ENCODE measurements around the gene ADAMTSL5. TPM values are rescaled to one million over a fixed set of nuclear protein-coding genes. Genes with fewer than 3 reads are reported as not detected.
"Not testable (repeated sequence)": the region's sequence is repeated elsewhere in the genome, so short reads cannot be mapped to it uniquely, and the experiment has no call there.

Gene ADAMTSL5
- total RNA-seq, 3 donors from 2014 or later: 5.8 to 9.7 (median 6.8) TPM

DNA sequence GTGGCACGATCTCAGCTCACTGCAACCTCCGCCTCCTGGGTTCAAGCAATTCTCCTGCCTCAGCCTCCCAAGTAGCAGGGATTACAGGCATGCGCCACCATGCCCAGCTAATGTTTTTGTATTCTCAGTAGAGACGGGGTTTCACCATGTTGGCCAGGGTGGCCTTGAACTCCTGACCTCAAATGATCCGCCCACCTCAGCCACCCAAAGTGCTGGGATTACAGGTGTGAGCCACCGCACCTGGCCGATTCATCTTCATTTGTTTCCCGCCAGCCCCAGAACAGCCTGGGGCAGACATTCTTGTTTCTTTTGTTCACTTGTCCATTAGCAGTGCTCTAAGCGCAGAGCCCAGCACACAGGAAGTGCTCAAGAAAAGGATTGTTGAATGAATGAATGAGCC is 35.8 kb downstream of the ADAMTSL5 start:
- DNase-seq; H3K36me3 Mint-ChIP-seq (ENCODE audit: insufficient read depth); ATAC-seq; H3K27me3 Mint-ChIP-seq (ENCODE audit: low read depth); H3K9me3 Mint-ChIP-seq: not testable (repeated sequence)
- H3K4me3 Mint-ChIP-seq: peak overlapping the region; percentile 69
- H3K4me1 Mint-ChIP-seq (ENCODE audit: low read depth): peaks cover 15% of the 10 kb centered on the region

GRCh38 chr19:1475751-1476437 is 36.9 kb downstream of the ADAMTSL5 start:
- DNase-seq (no peak), ATAC-seq (no peak)
- peaks cover 2% of the 10 kb centered on the region for H3K36me3 Mint-ChIP-seq (ENCODE audit: insufficient read depth)
- no peak overlapping the region for H3K4me3 Mint-ChIP-seq
- peaks cover 2% of the 10 kb centered on the region for H3K27me3 Mint-ChIP-seq (ENCODE audit: low read depth)
- H3K9me3 Mint-ChIP-seq: no peaks in the 10 kb centered on the region
- H3K4me1 Mint-ChIP-seq (ENCODE audit: low read depth): peaks cover 17% of the 10 kb centered on the region

DNA sequence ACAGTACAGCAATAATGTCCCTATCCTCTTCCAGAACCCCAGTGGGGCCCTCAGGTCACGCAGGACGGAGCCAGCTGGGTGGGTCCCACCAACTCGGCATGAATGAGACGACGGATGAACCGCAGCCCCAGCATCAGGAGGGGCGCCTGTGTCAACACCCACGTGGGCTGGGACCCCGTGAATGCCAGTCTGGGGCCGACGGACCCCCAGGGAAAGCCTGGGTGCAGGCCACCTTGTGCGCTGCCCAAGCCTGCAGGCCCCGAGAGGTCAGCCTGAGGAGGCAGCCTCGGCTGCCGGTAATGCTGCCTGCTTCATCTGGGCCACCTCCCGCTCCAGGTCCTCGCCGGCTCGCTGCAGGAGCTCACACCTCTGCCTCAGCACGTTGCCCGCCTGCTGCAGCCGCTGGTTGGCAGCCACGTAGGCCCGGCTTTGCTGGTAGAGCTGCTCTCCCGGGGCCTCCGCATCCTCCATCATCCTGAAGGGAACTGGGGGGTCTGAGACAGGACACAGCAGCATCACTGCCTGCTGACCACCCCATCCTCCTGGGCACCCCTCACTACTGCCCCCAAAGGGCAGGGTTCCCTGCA is 38.0 kb downstream of the ADAMTSL5 start:
- no peaks in the 10 kb centered on the region for H3K9me3 Mint-ChIP-seq
- H3K27me3 Mint-ChIP-seq (ENCODE audit: low read depth): peaks cover 2% of the 10 kb centered on the region
- peaks cover 2% of the 10 kb centered on the region for H3K36me3 Mint-ChIP-seq (ENCODE audit: insufficient read depth)
- DNase-seq: no peak
- H3K4me3 Mint-ChIP-seq: no peak overlapping the region
- peaks cover 20% of the 10 kb centered on the region for H3K4me1 Mint-ChIP-seq (ENCODE audit: low read depth)
- no peak for ATAC-seq

DNA sequence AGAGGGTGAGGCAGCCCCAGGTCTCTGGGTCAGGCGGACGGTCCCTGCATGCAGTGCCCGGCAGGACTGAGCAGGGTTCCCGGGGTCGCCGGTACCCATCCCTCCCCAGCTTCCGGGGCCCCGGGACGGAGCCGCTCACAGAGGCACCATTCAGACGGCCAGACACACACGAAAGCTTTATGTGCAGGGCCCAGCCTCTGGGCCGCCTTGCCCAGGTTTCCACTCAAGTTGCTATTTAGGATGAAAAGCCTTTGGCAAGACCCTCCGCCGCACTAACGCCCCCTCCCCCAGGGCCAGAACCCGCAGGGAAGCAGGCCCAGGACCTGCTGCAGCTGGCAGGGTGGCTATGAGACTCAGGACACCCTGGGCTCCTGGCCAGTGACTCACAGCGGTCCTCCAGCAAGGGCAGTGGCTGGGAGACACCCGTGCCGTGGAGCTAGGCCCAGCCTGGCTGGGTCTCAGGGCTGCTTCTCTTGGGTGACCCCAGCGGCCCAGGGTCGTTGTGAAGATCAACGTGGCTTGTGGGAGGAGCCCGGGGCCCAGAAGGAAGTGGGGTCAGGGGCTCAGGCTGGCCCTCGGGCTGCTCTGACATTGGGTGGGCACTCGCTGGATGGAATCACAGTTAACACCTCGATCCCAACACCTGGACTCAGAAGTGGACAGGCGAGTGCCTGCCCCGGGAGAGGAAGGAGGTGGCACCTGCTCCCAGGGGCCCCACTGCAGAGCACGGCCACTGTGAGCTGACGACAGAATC is 38.6 kb downstream of the ADAMTSL5 start:
- DNase-seq (no peak), ATAC-seq (no peak)
- Mint-ChIP-seq H3K4me1 (ENCODE audit: low read depth) (peaks cover 17% of the 10 kb centered on the region), H3K4me3 (no peak overlapping the region), H3K9me3 (no peaks in the 10 kb centered on the region), H3K36me3 (ENCODE audit: insufficient read depth) (peaks cover 2% of the 10 kb centered on the region), H3K27me3 (ENCODE audit: low read depth) (peaks cover 2% of the 10 kb centered on the region)

- ATAC-seq (no peak), DNase-seq (no peak)
- Mint-ChIP-seq H3K4me3 (no peak overlapping the region), H3K9me3 (no peaks in the 10 kb centered on the region), H3K36me3 (ENCODE audit: insufficient read depth) (peaks cover 2% of the 10 kb centered on the region), H3K27me3 (ENCODE audit: low read depth) (peaks cover 3% of the 10 kb centered on the region), H3K4me1 (ENCODE audit: low read depth) (peaks cover 15% of the 10 kb centered on the region)
These were observed 39.6 kb downstream of the ADAMTSL5 start for GRCh38 chr19:1473085-1473851.

- Mint-ChIP-seq H3K9me3 (no peaks in the 10 kb centered on the region), H3K4me1 (ENCODE audit: low read depth) (peaks cover 13% of the 10 kb centered on the region), H3K4me3 (no peak overlapping the region), H3K27me3 (ENCODE audit: low read depth) (peaks cover 4% of the 10 kb centered on the region), H3K36me3 (ENCODE audit: insufficient read depth) (peaks cover 2% of the 10 kb centered on the region)
- DNase-seq (no peak), ATAC-seq (no peak)
These were observed 40.4 kb downstream of the ADAMTSL5 start for GRCh38 chr19:1472231-1473084.

GRCh38 chr19:1471515-1472160 is 41.2 kb downstream of the ADAMTSL5 start:
- no peaks in the 10 kb centered on the region for H3K9me3 Mint-ChIP-seq
- peak overlapping the region; percentile 53 for H3K4me3 Mint-ChIP-seq
- ATAC-seq: no peak
- peaks cover 10% of the 10 kb centered on the region for H3K4me1 Mint-ChIP-seq (ENCODE audit: low read depth)
- no peaks in the 10 kb centered on the region for H3K36me3 Mint-ChIP-seq (ENCODE audit: insufficient read depth)
- DNase-seq: no peak
- H3K27me3 Mint-ChIP-seq (ENCODE audit: low read depth): peaks cover 7% of the 10 kb centered on the region

DNA sequence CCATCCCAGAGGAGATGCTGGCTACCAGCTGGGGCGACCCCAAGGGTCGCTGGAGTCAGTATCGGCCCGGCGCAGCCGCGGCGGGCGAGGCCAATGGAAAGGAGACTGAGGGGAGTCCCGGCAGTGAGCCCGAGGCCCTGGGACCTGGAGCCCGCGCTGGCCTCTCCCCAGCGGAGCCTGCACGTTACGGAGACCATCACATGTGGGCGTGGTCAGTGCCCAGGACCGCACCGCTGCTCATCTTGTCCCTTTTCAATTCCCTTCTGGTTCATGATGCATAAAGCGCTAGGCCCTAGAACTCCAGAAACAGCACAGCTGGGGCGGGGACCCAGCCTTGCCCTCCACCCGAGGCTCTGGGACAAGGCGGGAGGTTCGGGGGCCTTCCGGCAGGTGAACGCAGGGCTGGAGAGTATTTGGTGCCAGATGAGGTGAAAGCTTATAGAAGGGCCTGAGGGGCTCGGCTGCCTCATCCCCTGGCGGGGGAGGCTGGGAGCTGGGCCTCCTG is 41.8 kb downstream of the ADAMTSL5 start:
- DNase-seq (no peak), ATAC-seq (peak; percentile 23 to 36)
- no peaks in the 10 kb centered on the region for H3K9me3 Mint-ChIP-seq

DNA sequence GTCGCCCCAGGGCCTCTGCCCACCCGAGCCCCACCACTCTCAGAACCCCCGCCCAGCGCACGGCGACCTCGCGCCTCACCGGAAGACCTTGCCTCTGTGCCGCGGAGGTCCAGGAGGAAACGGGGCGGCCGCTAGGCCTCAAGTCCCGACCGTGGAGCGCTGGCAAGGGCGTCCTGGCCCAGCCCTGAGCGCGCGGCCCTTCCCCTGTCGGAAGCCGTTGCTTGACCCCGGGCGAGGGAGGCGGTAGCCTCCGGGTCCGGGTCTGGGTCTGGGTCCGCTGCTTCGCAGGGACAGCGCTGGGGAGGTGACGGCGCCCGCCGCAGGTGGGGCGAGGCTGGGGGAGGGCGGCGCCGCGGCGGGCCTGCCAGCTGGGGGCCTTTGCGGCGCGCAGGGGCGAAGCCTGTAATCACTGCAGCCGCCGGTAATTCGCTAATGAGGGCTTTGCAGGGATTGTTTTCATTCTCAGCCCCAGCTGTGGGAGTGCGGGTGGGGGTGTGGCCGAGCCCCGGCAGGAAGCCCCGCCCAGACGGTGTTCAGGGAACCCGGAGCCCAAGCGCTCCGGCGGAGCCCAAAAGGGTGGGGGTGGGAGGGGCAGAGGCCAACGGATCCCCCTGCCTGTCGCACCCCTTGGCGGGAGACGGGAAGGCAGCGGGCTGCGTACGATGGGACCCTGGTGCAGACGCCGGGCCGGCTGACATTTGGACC is 42.4 kb downstream of the ADAMTSL5 start:
- Mint-ChIP-seq H3K4me3 (peak overlapping the region; percentile 67), H3K4me1 (ENCODE audit: low read depth) (peaks cover 8% of the 10 kb centered on the region), H3K27me3 (ENCODE audit: low read depth) (peaks cover 8% of the 10 kb centered on the region), H3K9me3 (no peaks in the 10 kb centered on the region), H3K36me3 (ENCODE audit: insufficient read depth) (no peaks in the 10 kb centered on the region)
- DNase-seq (peak; percentile 70), ATAC-seq (peak; percentile 58 to 63)

More for the DNA sequence above, 41.8 kb downstream of the ADAMTSL5 start:
- H3K27me3 Mint-ChIP-seq (ENCODE audit: low read depth): peaks cover 8% of the 10 kb centered on the region
- H3K36me3 Mint-ChIP-seq (ENCODE audit: insufficient read depth): no peaks in the 10 kb centered on the region
- peaks cover 8% of the 10 kb centered on the region for H3K4me1 Mint-ChIP-seq (ENCODE audit: low read depth)
- H3K4me3 Mint-ChIP-seq: peak overlapping the region; percentile 53

DNA sequence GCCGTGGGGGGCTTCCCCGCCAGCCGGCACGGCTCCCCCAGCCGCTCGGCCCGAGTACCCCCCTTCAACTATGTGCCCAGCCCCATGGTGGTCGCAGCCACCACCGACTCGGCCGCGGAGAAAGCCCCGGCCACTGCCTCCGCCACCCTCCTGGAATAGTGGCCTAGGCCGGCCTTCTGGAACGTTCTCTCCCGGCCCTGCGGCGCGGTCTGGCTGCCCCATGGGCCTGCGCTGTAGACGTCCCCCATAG is 42.8 kb downstream of the ADAMTSL5 start:
- Mint-ChIP-seq H3K4me3 (peak overlapping the region; percentile 67), H3K4me1 (ENCODE audit: low read depth) (peaks cover 8% of the 10 kb centered on the region), H3K27me3 (ENCODE audit: low read depth) (peaks cover 8% of the 10 kb centered on the region), H3K36me3 (ENCODE audit: insufficient read depth) (no peaks in the 10 kb centered on the region), H3K9me3 (no peaks in the 10 kb centered on the region)
- ATAC-seq: peak in 1 of 2 donors; percentile 1
- DNase-seq: no peak

GRCh38 chr19:1469255-1470054 is 43.4 kb downstream of the ADAMTSL5 start:
- Mint-ChIP-seq H3K27me3 (ENCODE audit: low read depth) (peaks cover 11% of the 10 kb centered on the region), H3K36me3 (ENCODE audit: insufficient read depth) (no peaks in the 10 kb centered on the region), H3K4me3 (no peak overlapping the region), H3K9me3 (no peaks in the 10 kb centered on the region), H3K4me1 (ENCODE audit: low read depth) (peaks cover 8% of the 10 kb centered on the region)
- ATAC-seq (peak; percentile 21 to 32), DNase-seq (no peak)

- Mint-ChIP-seq H3K9me3 (no peaks in the 10 kb centered on the region), H3K36me3 (ENCODE audit: insufficient read depth) (no peaks in the 10 kb centered on the region), H3K4me1 (ENCODE audit: low read depth) (peaks cover 8% of the 10 kb centered on the region), H3K27me3 (ENCODE audit: low read depth) (peaks cover 13% of the 10 kb centered on the region), H3K4me3 (no peak overlapping the region)
- DNase-seq (no peak), ATAC-seq (peak; percentile 14 to 26)
These were observed 44.0 kb downstream of the ADAMTSL5 start for GRCh38 chr19:1468821-1469254.

Data from activated T-cell treated with anti-CD3 and anti-CD28 coated beads, Interleukin-2, amount 50 U/mL, for 4 hours (primary cell).